ENCODE results near the gene ZMIZ1.
A peak's percentile ranks its signal among the peaks of the same experiment; 100 is the strongest.

ZMIZ1 gene

DNA sequence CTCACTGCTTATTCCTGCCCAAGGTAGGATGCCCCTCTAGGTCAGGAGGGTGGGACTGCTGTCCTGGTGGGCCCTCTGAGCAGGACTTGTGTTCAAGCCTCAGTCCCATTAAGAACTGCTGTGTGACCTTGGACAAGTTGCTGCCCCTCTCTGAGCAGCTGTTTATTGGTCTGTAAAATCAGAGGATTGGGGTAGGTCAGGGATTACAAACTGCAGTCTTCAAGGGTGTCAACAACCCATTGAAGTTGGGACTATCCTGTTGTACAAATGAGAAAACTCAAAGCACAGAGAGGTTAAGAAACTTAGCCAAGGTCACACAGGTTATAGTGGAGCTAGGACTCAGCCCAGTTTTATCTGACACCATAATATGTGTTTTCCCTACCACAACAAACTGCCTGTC lies 55.3 kb downstream of the ZMIZ1 start:
- no peak for DNase-seq

DNA sequence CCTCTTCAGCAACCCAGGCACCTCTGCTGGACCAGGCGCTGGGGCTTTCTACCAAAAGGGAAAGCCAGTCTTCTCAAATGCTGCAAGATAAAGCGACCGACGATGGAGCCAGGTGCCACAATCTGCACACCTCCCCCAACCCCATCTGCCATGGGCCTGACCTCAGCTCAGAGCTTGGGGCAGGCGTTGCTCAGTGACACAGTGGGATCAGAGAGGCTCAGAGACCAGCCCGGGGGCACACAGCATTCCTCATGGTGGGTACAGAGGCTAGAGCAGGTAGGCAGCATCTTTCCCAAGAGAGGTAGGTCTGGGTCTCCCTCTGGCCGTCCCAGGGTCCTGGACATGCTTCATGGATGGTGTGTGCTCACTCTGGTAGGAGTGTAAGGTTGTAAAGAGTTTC lies 56.3 kb downstream of the ZMIZ1 start:
- DNase-seq, result no peak

DNA sequence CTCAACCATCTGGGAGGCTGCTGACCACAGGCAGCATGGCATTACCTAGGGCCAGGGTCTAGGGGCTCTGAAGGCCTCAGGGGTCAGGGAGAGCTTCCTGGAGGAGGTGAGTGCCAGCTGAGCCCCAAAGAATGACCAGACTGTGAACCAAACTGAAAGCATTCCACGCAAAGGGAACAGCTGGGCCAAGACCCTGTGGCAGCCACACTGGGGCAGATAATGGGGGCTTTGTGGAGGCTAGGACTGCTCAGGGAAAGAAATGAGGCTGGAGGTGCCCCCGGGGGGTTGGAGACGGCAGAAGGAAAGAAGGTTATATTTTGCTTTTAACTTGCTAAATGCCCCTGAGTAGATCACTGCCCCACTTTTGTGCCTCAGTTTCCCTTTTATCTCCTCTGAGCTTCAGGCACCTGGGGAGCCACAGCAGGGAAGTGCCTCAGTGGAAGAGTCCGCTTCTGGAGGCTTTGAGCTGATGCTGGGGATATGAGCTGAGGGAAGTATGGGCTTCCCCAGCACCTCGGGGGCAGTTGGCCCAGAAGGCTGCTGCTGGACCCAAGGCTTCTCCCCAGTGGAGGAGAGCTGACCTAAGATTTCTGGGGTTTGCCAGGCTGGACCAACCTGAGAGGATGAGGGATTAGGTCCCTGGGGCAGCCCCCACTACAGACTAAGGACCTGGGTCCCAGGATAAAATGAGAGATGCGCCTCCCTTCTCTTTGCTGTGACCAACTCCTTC lies 57.8 kb downstream of the ZMIZ1 start:
- no peak for DNase-seq

DNA sequence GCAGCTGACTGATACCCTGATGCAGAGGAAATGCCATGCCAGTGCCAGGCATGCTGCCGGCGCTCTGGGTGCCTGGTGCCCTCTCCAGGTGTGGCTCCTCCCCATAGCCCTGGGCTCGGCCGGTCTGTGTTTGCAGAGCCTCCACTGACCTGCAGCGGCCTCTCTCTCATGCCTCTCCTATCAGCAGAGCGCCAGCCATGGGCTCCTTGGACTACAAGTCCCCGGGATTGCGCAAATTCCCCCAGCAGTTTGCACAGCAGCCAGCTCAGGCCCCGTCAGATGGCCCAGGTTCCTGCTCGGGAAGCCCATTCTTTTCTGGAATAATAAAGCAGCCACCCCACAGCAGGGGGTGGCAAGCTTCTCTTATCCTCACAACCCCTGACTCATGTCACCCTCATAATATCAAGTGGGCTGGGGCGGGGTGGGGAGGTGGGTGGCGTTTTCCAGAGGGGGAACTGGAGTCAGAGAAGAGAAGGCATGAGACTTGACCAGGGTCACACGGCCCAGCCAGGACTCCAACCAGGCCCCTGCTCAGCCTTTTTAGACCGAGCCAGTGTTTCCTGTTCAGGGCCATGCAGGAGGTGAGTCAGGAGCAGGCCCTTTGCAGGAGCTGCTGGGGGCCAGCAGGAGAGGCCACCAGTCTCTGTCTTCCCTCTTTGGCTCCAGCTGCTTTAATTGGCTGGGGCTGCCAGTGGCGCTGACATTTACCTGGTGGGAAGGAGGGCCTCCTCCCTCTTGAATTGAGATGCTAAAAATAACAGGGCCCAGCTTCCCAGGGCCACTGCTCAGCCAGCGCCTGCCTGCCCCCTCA lies 58.6 kb downstream of the ZMIZ1 start:
- DNase-seq, result no peak

DNA sequence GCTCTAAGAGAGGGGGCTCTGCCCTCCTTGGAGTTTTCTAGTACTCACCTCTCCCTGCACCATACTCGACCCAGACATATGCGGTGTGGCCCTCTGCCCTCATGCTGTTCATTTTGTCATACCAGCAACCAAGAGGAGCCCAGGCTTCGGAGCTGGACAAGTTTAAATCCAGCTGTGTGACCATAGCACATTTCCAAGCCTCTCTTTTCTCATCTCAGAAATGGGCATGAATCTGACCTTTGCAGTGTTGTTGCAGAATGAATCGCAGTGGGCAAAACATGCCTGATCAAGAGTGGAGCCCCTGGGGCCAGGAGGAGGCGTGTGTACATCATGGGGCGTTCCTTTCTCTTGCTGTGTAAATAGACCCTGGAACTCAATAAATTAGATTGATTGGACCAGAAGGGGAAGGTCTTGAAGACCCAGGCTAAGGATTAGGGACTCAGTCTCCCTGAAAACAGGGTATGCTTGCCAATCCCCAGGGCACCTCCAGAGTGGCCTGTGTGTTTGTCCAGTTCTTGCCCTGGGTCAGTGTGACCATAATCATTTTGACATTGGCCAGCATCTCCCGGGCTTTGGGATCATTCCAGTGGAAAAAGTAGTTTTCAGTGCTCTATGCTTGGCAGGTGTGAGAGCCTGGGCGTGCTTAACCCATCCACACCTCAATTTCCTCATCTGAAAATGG lies 59.6 kb downstream of the ZMIZ1 start:
- DNase-seq, result no peak

DNA sequence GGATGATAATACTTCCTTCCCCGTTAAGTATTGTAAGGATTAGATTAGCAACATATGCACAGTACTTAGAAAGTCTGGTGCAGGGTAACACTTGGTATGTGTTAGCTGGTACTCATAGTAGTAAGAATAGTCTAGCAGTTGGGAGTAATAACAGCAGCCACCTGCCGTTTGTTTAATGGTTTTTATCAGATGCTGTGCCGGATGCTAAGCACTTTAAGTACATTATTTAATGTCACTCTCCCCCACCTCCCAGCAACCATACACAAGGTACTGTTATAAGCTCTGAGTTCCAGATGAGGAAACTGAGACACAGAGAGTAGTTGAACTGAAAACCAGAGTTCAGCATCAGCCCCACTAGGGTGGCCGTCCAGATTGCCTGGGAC lies 60.1 kb downstream of the ZMIZ1 start:
- DNase-seq, result no peak

DNA sequence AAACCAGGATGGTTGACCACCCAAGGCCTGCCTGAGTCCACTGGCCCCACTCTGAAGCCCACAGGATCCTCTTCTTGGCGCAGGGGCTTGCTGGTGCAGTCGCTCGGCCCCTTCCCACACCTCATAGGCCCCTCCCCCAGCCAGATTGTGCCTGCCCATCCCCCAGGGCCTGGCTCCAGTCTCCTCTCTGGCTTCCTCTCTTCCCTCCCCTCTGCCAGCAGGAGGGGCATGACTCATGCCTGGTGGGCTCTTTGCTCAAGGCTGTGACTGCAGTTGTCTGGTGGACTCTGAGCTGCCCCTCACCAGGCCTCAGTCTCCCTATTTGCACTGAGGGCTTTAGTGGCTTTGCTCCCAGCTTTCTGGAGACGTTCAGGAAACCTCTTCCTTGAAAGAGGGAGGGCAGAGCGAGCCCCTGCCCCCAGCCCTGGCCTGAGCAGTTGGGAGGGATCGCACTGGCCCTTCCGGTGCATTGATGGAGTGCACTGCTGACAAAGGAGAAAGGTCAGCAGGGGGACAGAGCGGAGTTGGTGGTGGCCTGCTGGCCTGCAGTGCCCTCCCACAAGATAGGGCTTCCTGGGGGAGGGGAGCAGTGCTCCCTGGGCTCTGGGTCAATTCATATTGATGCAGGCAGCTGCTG lies 60.7 kb downstream of the ZMIZ1 start:
- no peak for DNase-seq

DNA sequence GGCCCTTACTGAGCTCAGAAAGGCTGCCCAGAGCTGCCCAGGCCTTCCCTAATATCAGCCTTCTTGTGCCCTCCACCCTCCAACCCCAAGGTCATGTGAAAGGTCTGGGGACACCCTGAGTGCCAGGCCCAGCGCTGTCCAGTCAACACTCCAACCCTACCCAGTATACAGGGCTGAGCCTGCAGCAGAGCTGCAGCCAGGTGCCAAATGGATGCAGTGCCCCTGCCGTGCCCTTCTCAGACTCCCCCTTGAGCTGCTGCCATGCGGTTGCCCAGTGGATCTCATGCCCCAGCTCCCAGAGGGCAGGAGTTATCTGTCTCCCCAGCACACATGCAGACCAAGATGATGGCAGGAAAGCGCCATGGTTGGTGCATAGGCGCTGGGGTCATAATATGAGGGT lies 61.5 kb downstream of the ZMIZ1 start:
- no peak for DNase-seq

DNA sequence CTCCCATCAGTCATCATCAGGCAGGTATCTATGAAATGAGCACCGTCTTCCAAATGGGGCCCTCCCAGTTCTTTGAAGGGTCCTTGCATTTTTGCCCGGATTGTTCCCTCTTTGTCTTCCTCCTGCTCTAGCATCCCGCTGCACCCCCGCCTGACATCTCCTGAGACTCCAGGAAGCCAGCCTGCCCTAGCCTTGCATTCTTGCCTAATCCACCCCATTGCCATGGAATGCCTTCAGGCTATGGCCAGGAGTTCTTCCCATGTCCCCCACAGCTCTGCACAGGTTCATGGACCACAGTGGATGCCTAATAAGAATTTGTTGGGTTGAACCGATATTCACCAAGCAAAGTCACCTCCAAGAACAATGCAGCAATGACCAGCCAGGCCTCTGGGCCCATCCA lies 62.1 kb downstream of the ZMIZ1 start:
- DNase-seq, result no peak

DNA sequence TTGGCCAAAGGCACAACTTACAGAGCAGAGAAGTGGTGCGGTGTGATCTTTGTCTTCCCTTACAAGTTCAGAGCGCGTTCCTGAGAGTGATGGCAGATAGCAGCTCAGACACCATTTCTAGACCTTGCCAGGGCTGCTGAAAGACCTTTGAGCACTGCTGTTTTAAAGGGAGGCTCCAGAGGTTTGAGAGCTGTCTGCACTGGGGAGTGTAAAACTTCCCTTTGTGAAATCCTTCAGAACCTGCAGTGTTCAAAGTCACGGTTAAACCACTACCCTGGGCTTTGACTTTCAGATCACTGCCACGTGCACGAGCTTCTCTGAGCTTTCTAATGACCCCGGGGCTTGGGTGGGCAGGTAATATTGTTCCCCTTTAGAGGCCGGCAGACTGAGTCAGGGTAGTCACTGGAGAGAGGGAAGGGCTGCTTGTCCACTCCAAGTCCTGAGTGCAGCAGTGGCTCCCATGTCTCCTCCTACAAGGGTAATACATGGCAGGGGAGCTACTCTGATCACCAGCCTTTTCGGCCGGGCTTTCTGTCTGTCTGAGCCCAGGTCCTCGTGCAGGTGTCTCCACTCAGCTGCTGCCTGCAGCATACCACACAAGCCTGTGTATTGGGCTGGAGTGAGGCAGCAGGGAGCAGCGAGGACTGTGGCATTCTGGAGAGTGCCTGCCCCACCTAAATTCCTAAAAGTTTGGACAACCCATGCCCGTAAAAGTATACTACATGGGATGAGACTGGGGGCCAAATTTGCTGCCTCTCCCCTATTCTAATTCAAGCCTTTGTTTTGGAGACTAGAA lies 63.3 kb downstream of the ZMIZ1 start:
- DNase-seq, result no peak

DNA sequence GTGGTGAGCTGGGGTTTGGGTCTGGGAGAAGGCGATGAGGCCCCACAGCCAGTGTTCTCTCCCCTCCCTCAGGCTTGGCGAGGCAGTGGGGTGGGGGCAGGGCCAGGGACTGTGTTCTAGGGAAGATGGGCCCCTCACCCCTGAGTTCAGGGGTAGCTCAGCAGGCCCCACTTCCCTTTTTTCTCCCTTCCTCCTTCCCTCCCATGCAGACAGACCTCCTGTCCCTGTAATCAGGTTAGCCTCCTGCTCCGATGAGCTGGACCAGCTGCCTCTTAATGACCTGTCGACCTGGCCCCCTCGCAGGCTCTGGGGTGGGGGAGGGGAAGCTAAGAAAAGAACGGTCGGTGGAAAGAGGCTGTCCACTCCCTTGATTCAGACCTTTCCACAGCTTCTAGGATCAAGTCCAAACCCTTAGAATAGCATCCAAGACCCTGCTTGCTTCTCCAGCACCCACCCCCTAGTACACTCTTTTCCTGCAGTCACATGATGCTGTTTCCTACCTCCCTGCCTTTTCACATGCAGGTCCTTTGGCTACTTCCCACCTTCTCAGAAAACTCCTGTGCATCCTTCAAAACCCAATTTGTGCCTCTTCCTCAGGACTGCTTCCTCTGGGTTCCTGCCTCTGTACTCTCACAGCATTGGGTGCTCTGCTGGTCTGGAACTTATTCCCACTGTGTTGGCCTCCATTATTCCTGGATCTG lies 64.1 kb downstream of the ZMIZ1 start:
- no peak for DNase-seq

DNA sequence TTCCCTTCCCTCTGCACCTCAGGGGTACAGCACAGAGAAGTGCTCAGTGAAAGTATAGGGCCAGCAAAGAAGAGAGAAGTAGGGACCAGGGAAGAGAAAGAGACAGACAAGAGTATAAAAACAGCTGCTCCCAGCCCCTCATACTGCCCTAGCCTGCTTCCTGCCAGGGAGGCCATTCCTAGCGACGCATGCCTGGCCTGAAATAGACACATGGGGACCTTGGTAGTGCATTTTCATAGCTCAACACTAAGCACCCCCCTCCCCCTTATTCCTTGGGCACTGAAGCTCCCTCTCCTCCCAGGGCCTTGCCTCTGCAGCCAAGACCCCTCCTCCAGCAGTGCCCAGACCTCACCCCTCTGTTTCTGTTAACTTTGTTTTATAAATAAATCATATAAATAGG lies 64.7 kb downstream of the ZMIZ1 start:
- no peak for DNase-seq

DNA sequence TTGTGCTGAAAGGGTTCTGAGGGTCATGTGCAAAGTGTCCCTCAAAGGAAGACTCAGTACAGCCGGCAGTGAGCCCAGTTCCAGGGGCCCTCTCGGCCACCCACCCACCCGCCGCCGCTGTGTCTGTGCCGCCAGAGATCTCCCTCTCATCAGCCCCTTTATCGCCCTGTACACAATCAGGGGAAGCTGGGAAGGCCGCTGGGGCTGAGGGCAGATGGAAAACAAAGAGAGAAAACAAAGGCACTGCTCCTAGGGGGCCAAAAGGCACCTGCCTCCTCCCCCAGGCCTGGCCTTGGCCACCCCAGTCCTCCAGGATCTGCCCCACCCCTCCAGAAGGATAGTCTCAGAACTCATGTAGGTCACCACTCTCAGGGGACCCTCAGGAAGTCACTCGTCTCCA lies 67.0 kb downstream of the ZMIZ1 start:
- DNase-seq, result no peak

DNA sequence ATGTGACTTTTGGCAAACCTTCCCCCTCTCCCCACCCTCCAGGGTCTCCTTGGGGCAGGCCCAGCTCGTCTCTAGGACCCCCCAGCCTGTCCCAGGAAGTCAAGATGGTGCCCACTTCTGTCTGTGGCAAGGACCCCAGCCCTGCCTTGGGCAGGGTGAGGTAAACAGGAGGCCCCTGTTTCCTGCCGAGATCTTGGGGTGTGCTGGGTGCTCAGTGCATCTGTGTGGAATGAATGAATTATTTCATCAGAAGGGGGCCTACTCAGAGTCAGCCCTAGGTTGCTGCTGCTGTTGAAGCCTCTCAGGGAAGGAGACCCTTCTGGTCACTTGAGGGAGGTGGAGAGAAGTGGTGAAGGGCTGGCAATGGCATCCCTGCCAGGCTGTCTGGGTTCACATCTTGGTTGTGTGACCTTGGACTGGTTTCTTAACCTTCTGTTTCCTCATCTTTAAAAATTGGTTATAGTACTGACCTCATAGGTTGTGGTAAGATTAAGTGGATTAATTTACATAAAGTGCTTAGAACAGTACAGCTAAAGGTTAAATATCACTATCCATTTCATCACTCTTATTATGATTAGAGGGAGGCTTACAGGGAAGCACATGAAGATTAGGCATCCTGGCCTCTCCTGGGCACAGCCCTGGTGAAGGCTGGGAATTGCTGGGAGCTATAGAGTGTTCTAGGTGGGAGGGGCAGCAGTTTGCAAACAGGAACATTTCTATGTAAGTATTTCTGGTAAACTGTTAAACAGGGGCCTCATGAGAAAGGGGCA lies 67.7 kb downstream of the ZMIZ1 start:
- peak in 1 of 5 donors; percentile 31 for DNase-seq

DNA sequence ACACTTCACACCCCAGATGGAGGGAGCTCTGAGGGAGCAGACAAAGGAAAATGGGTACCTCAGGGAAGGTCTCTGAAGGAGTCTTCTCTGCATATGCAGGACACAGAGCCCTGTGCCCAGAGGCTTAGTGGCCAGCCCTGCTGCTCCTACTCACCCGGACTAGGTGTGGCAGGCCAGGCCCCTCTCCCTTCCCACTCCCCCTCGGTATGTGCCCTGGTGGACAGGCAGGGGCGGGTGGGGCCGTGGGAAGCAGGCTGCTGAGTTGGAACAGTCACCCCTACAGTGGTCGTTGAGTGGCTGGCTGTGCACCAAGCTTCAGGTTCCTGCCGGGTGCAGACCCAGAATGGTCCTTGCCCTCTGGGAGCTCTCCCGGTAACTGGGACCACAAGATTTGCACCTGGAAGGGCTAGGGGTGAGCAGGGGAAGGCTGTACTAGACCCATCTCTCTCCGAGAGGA lies 68.6 kb downstream of the ZMIZ1 start:
- no peak for DNase-seq

DNA sequence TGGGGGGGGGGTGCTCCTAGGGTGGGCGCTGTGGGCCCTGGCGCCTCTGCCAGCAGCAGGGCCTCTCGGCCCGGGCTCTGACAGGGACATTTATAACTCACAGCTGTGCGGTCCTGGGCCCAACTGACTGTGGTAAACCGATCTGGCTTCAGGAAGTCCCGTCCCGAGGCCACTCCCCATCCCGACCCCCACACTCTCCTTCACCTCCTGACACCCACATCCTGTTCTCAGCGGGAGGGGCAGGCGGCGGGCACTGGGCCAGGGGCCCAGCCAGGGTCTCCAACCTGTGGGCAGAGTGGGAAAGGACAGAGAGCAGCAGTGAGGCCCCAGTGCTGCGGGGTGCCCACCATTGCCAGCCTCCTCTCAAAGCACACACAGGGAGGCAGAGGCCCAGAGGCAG lies 69.1 kb downstream of the ZMIZ1 start:
- peak in 1 of 5 donors; percentile 80 for DNase-seq

DNA sequence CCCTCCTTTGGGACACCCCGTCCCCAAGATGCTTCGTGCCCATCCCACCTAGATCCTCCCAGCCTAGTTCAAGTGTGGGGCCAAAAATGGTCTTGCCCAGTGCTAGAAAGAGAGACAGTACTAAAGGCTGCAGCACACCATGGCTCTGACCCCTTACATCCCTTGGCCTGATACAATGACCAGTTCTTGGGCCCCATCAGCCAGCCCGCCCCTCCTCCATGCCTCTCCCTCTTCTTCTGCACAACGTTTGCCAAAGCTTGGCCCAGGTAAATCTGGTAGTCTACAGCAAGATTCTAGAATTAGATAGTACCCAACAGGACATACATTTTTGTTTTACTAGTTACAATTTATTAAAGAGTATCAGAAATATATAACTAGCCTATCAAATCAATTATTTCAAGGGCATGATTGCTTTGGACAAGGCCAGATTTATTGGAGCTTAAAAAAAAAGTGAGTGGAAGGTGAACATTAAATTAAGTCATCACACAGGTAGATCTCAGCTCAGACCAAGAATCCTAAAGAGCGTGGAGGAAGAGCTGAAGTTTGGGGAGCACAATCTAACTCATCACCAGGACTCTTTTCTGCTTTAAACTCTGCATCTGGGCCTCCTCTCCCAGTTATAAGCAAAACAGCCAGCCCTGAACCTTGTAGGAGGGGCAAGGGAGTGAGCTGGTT lies 69.8 kb downstream of the ZMIZ1 start:
- no peak for DNase-seq

DNA sequence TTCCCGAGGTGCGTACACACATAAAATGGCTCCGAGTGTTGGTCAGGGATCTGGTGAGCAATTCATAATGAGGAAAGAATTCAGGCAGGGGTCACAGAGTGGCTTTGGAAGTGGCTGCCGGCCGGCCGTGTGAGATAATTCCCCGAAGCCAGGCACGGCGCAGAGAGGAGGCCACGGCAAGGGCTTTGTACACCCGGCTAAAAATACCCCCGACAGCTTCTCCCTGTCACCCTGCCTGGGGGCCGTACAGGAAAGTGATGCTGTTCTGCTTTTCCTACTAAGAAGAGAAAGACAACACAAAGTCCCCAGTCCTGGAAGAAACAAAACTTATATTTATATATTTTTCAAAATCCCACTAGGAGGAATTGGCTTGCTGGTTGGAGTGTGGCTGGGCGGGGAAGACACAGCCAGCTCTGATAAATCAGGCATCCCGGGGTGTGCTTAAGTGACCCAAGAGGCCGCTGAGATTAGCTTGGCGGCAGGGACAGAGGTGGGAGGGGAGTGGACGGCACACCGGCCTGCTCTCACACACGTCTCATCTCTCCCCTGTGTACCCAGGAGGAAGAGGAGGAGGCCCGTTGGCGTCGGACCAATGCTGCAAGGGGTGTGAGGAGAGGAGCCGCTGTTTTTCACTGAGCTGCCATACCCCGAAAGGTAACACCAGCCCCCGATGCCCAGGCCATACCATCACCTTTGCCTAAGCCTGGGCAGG lies 70.5 kb downstream of the ZMIZ1 start:
- no peak for DNase-seq

DNA sequence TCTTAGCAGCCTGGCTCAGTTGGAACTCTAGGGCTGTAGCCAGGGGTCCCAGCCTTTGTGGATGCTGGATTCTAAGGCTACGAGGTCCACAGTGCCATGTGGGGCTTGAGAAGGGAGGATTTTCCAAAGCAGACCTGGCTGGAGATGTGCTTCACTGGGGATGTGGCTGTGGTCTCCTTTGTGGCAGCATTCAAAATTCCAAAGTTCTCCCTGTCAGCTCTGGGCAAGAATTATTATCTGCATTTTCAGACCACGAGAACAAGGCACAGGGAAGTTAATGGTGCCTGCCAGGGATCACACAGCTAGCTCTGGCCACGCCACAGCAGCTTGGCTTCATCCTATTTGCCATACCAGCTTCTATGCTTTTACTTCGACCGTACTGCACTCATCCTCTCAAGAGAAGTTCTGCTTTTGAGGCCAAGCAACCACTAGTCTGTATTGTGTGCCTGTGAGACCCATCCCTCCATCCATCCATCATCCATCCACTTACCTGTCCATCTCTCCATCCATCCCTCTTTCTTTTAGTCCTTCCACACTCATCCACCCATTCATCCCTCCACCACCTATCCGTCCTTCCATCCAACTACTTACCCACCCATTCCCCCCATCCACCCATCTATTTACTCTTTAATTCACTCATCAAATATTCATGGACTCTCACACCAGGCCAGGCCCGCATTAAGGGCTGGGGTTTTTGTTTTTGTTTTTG lies 71.5 kb downstream of the ZMIZ1 start:
- no peak for DNase-seq

Measured in T-helper 1 cell (primary cell).